K562 (cell line): Measurements from ENCODE around the gene POLD4.

Experiments
- CTCF ChIP-seq, 3 experiments: IDR thresholded peaks in 2 of 3; conservative IDR thresholded peaks in 1 of 3; 2 replicates each; pipeline ENCODE4 v1.5.1; 2011 to 2012; ENCODE audit warnings: low read length in 3 of 3, mild to moderate bottlenecking in 3 of 3, control low read depth in 2 of 3, improper control_type of control experiment in 1 of 3, inconsistent platforms in 1 of 3, low read depth in 1 of 3, mixed read lengths in 1 of 3, moderate library complexity in 1 of 3; ENCODE audit not compliant: insufficient read depth in 2 of 3
- HNRNPLL ChIP-seq: fragments of 200-400 bp; formaldehyde crosslinking; IDR thresholded peaks from 2 replicates; pipeline ENCODE4 v1.6.1; 2017; ENCODE audit warnings: low read length, low read depth, mild to moderate bottlenecking; ENCODE audit not compliant: poor library complexity, severe bottlenecking
- JUND ChIP-seq, 2 experiments: IDR thresholded peaks; 2 replicates in 1 of 2; 3 replicates in 1 of 2; pipeline ENCODE4 v1.6.1; 2011; ENCODE audit warnings: borderline replicate concordance in 2 of 2, low read depth in 2 of 2, low read length in 2 of 2, improper control_type of control experiment in 1 of 2, missing biosample characterization in 1 of 2, missing genetic modification characterization in 1 of 2, missing genetic modification reagents in 1 of 2
- PHB ChIP-seq: fragments of 250-450 bp; sonication (Bioruptor Pico); IDR thresholded peaks from 2 replicates; pipeline ENCODE4 v1.5.0; 2021
- POLR3A ChIP-seq: IDR thresholded peaks from 2 replicates; pipeline ENCODE4 v1.6.1; 2011; ENCODE audit warnings: borderline replicate concordance, mild to moderate bottlenecking, moderate library complexity; ENCODE audit not compliant: insufficient read length, insufficient read depth; ENCODE audit errors: extremely low read depth

- TF ChIP-seq CTCF (IDR thresholded peaks at IDR 0.05 in 2 of 3, conservative IDR thresholded peaks at IDR 0.05 in 1 of 3; ENCODE audit: insufficient read depth in 2 of 3, low read depth in 1 of 3, low read length in 3 of 3) (no peak), POLR3A (no peak), PHB (no peak), JUND (IDR thresholded peaks at IDR 0.05; ENCODE audit: borderline replicate concordance, low read depth, low read length) (no peak), JUND (tag; IDR thresholded peaks at IDR 0.05; ENCODE audit: borderline replicate concordance, low read depth, low read length) (no peak), HNRNPLL (no peak)
These were observed 31.3 kb downstream of the POLD4 start for GRCh38 chr11:67322049-67322448.
